GM12878 (cell line): Measurements from ENCODE around the gene DMXL1. TPM values are rescaled to one million over a fixed set of nuclear protein-coding genes. Genes with fewer than 3 reads are reported as not detected.

Experiments
- ATAC-seq: fragments of 200-7000 bp; cut with Tn5 transposase; 3 replicates; pipeline ENCODE4 v1.9.1; 2020; ENCODE audit warnings: mild to moderate bottlenecking, moderate library complexity
- BruUV-seq: library from RNA; stranded (reverse); fragments of 400-500 nt; replicated peaks from 2 replicates; lab custom pipeline; 2021; lab: Mats Ljungman, UMichigan
- CTCF ChIA-PET: fragments of 300-600 bp; sonication (Branson Sonifier 250); formaldehyde crosslinking; extraction: SDS; loops from one replicate; lab custom pipeline; 2021; ENCODE audit warnings: inconsistent platforms; lab: Yijun Ruan, JAX
- POLR2A ChIA-PET: fragments of 350-600 bp; formaldehyde crosslinking; extraction: SDS; loops from one replicate; lab custom pipeline; 2021; ENCODE audit warnings: inconsistent platforms; lab: Charles Lee
- RAD21 ChIA-PET: fragments of 300-600 bp; sonication (Branson Sonifier 250); formaldehyde crosslinking; loops from one replicate; lab custom pipeline; 2023; ENCODE audit warnings: antibody characterized with exemption; ENCODE audit not compliant: unreplicated experiment; lab: Charles Lee
- SMC1A ChIA-PET: fragments of 300-600 bp; sonication (Branson Sonifier 250); formaldehyde crosslinking; loops from one replicate; lab custom pipeline; 2023; ENCODE audit not compliant: unreplicated experiment, uncharacterized antibody; lab: Charles Lee
- DNase-seq: peaks from one replicate; pipeline ENCODE4 v3.0.0-alpha.2; 2011; ENCODE audit warnings: low read depth, low spot score
- FAIRE-seq: peaks from 3 replicates; lab custom pipeline; 2011; peaks lifted over from hg19 to GRCh38; lab: Jason Lieb, UNC
- H2AFZ ChIP-seq: 2 replicates; pipeline ENCODE4 v1.6.0; 2011; ENCODE audit warnings: low read depth, low read length, control low read depth; ENCODE audit not compliant: control insufficient read depth
- H3K27ac ChIP-seq: 2 replicates; pipeline ENCODE4 v1.5.1; 2011; ENCODE audit warnings: control low read depth; ENCODE audit not compliant: control insufficient read depth, insufficient read depth
- H3K27me3 ChIP-seq, 2 experiments: replicated peaks in 1 of 2; 2 replicates each; pipeline versions ENCODE4 v1.6.0 to v1.6.1; 2011; ENCODE audit warnings: low read length in 1 of 2; ENCODE audit not compliant: control insufficient read depth in 2 of 2, insufficient read depth in 2 of 2
- H3K36me3 ChIP-seq, 2 experiments: 2 replicates each; pipeline ENCODE4 v1.5.1; 2011; ENCODE audit warnings: low read length in 1 of 2; ENCODE audit not compliant: control insufficient read depth in 2 of 2, insufficient read depth in 2 of 2
- H3K4me1 ChIP-seq: 2 replicates; pipeline ENCODE4 v1.6.1; 2011; ENCODE audit warnings: mild to moderate bottlenecking, low read length, moderate library complexity, mixed read lengths; ENCODE audit not compliant: control insufficient read depth, insufficient read depth
- H3K4me2 ChIP-seq: 2 replicates; pipeline ENCODE4 v1.6.0; 2011; ENCODE audit warnings: control low read depth; ENCODE audit not compliant: control insufficient read depth, insufficient read depth
- H3K4me3 ChIP-seq: fragments of 200-600 bp; sonication (generic); 2 replicates; pipeline ENCODE4 v1.5.1; 2016
- H3K79me2 ChIP-seq: 2 replicates; pipeline ENCODE4 v1.6.0; 2011; ENCODE audit warnings: low read length; ENCODE audit not compliant: control insufficient read depth, insufficient read depth
- H3K9ac ChIP-seq: 2 replicates; pipeline ENCODE4 v1.8.0; 2011; ENCODE audit warnings: low read length, control low read depth, mixed read lengths; ENCODE audit not compliant: control insufficient read depth, insufficient read depth
- H3K9me3 ChIP-seq: replicated peaks from 3 replicates; pipeline ENCODE4 v1.5.1; 2011; ENCODE audit warnings: mild to moderate bottlenecking, low read length; ENCODE audit not compliant: control insufficient read depth, insufficient read depth
- H4K20me1 ChIP-seq: 2 replicates; pipeline ENCODE4 v1.6.0; 2011; ENCODE audit not compliant: control insufficient read depth, insufficient read depth
- CHD2 ChIP-seq: IDR thresholded peaks from 2 replicates; pipeline ENCODE4 v1.6.1; 2011; ENCODE audit warnings: low read depth, low read length, improper control_type of control experiment, borderline replicate concordance
- CTCF ChIP-seq, 3 experiments: IDR thresholded peaks in 2 of 3; conservative IDR thresholded peaks in 1 of 3; 2 replicates each; pipeline ENCODE4 v1.5.1; 2011; ENCODE audit warnings: low read depth in 3 of 3, low read length in 3 of 3, mild to moderate bottlenecking in 3 of 3, control low read depth in 2 of 3, moderate library complexity in 2 of 3, inconsistent platforms in 1 of 3, mixed read lengths in 1 of 3; ENCODE audit not compliant: control insufficient read depth in 2 of 3, insufficient read depth in 1 of 3; ENCODE audit errors: extremely low read depth in 1 of 3
- FOXK2 ChIP-seq: fragments of 450-650 bp; IDR thresholded peaks from 2 replicates; pipeline ENCODE4 v1.6.1; 2017; ENCODE audit warnings: mild to moderate bottlenecking, moderate library complexity
- GATAD2B ChIP-seq: fragments of 450-650 bp; conservative IDR thresholded peaks from 2 replicates; pipeline ENCODE4 v1.6.1; 2017; ENCODE audit warnings: low read depth, mild to moderate bottlenecking, moderate library complexity
- RUNX3 ChIP-seq: IDR thresholded peaks from 2 replicates; pipeline ENCODE4 v1.6.1; 2012; ENCODE audit warnings: low read length, inconsistent platforms
- ZNF24 ChIP-seq: fragments of 450-650 bp; IDR thresholded peaks from 2 replicates; pipeline ENCODE4 v1.6.1; 2017; ENCODE audit warnings: antibody characterized with exemption, mild to moderate bottlenecking
- WGBS: methylation state at CpG from one replicate; pipeline ENCODE4 v1.1.6; 2016; ENCODE audit warnings: low lambda C conversion rate; ENCODE audit not compliant: insufficient replicate concordance, insufficient coverage; ENCODE audit errors: missing lambda C conversion rate; 5-methylcytosine and 5-hydroxymethylcytosine counted together
- in situ Hi-C: fragments of 300-500 bp; cut with MboI; formaldehyde crosslinking; loops from 9 replicates; pipeline ENCODE4 v1.14.3; 2018; ENCODE audit warnings: mixed read lengths
- intact Hi-C: fragments of 100-400 bp; cut with micrococcal nuclease; formaldehyde crosslinking; loops from one replicate; pipeline ENCODE4 v1.14.2; 2022; ENCODE audit not compliant: unreplicated experiment
- polyA plus RNA-seq, 11 experiments: library from polyadenylated mRNA; depleted of rRNA in 4 of 11; unstranded in 6 of 11; stranded (reverse) in 5 of 11; fragments of >200 nt; fragmentation: Nextera tagmentation in 4 of 11; fragmentation: Illumina TruSeq in 1 of 11; extraction: Ambion mirVana in 4 of 11; extraction: Trizol in 1 of 11; gene quantifications; 1 replicate in 1 of 11; 2 replicates in 10 of 11; pipeline versions ENCODE4 v1.2.1 to v1.2.3, GENCODE V29; 2011 to 2016; ENCODE audit warnings: inconsistent platforms in 2 of 11, missing spikeins in 2 of 11, low read depth in 1 of 11
- total RNA-seq, 4 experiments: library from RNA; depleted of rRNA in 3 of 4; stranded (reverse); fragments of >200 nt in 3 of 4; fragmentation: Illumina TruSeq in 1 of 4; extraction: Trizol in 1 of 4; gene quantifications; 2 replicates each; pipeline versions ENCODE4 v1.2.1 to v1.2.3, GENCODE V29; 2013 to 2021
- TF ChIP-seq, protein P1 (sequence below): fragments of 450-650 bp; IDR thresholded peaks from 2 replicates; pipeline ENCODE4 v1.6.1; 2017; ENCODE audit warnings: borderline replicate concordance
- TF ChIP-seq, protein P2 (sequence below): IDR thresholded peaks from 2 replicates; pipeline ENCODE4 v1.6.1; 2012; ENCODE audit warnings: improper control_type of control experiment, low read depth, low read length; ENCODE audit not compliant: insufficient replicate concordance

Gene DMXL1
- total and polyA plus RNA-seq, 10 of the 15 experiments (the other 5 are each of a cell fraction or from before 2014, with no cell fraction given): 9.1 to 67.7 (median 34.1) TPM

GRCh38 chr5:119166026-119166425 is 95.1 kb downstream of the DMXL1 start:
- Histone ChIP-seq H3K9me3 (no peaks in the 10 kb centered on the region; the same call in 2 of the 3 replicates), H3K4me2 (no peak overlapping the region), H3K9ac (no peak overlapping the region), H4K20me1 (no peaks in the 10 kb centered on the region; the same call in 1 of the 2 replicates), H3K36me3 (peaks cover 0 to 5% of the 10 kb centered on the region in 2 experiments; a peak in 3 of 4 replicates), H2AFZ (no peak overlapping the region), H3K4me1 (no peaks in the 10 kb centered on the region)
- ChIA-PET RAD21 (no interaction called here), CTCF (interaction anchor here (1.0 to 1.3 kb wide), 3 partner anchors 178 to 246 kb away, joined by 3 to 6 read pairs (median 3); partner anchors contain the start of gene DTWD2), SMC1A (interaction anchor here (1.8 kb wide), 1 partner anchor 13 kb away, joined by 7 read pairs; no protein-coding TSS in a partner anchor)
- ATAC-seq (no peak), DNase-seq (no peak)
- BruUV-seq: no TSS peak
- intact Hi-C loops: no loop called here
- 87% methylated on average over 4 of the region's 4 CpGs for WGBS
- TF ChIP-seq, protein P1, sequence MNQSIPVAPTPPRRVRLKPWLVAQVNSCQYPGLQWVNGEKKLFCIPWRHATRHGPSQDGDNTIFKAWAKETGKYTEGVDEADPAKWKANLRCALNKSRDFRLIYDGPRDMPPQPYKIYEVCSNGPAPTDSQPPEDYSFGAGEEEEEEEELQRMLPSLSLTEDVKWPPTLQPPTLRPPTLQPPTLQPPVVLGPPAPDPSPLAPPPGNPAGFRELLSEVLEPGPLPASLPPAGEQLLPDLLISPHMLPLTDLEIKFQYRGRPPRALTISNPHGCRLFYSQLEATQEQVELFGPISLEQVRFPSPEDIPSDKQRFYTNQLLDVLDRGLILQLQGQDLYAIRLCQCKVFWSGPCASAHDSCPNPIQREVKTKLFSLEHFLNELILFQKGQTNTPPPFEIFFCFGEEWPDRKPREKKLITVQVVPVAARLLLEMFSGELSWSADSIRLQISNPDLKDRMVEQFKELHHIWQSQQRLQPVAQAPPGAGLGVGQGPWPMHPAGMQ: no peak
- TF ChIP-seq CTCF (IDR thresholded peaks at IDR 0.05 in 2 of 3, conservative IDR thresholded peaks at IDR 0.05 in 1 of 3; ENCODE audit: control insufficient read depth in 2 of 3, extremely low read depth in 1 of 3, insufficient read depth in 1 of 3, low read depth in 3 of 3, low read length in 3 of 3) (no peak), CHD2 (no peak), FOXK2 (no peak), ZNF24 (no peak), RUNX3 (no peak), GATAD2B (no peak)
- TF ChIP-seq, protein P2, sequence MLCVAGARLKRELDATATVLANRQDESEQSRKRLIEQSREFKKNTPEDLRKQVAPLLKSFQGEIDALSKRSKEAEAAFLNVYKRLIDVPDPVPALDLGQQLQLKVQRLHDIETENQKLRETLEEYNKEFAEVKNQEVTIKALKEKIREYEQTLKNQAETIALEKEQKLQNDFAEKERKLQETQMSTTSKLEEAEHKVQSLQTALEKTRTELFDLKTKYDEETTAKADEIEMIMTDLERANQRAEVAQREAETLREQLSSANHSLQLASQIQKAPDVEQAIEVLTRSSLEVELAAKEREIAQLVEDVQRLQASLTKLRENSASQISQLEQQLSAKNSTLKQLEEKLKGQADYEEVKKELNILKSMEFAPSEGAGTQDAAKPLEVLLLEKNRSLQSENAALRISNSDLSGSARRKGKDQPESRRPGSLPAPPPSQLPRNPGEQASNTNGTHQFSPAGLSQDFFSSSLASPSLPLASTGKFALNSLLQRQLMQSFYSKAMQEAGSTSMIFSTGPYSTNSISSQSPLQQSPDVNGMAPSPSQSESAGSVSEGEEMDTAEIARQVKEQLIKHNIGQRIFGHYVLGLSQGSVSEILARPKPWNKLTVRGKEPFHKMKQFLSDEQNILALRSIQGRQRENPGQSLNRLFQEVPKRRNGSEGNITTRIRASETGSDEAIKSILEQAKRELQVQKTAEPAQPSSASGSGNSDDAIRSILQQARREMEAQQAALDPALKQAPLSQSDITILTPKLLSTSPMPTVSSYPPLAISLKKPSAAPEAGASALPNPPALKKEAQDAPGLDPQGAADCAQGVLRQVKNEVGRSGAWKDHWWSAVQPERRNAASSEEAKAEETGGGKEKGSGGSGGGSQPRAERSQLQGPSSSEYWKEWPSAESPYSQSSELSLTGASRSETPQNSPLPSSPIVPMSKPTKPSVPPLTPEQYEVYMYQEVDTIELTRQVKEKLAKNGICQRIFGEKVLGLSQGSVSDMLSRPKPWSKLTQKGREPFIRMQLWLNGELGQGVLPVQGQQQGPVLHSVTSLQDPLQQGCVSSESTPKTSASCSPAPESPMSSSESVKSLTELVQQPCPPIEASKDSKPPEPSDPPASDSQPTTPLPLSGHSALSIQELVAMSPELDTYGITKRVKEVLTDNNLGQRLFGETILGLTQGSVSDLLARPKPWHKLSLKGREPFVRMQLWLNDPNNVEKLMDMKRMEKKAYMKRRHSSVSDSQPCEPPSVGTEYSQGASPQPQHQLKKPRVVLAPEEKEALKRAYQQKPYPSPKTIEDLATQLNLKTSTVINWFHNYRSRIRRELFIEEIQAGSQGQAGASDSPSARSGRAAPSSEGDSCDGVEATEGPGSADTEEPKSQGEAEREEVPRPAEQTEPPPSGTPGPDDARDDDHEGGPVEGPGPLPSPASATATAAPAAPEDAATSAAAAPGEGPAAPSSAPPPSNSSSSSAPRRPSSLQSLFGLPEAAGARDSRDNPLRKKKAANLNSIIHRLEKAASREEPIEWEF: no peak
- TF ChIP-seq, all 136 proteins: peak for 0
- Histone ChIP-seq H3K27ac (no peak overlapping the region), H3K79me2 (no peaks in the 10 kb centered on the region), H3K4me3 (no peak overlapping the region), H3K27me3 (no peaks in the 10 kb centered on the region)
- no peak for FAIRE-seq
- POLR2A ChIA-PET: no interaction called here
- in situ Hi-C loops: no loop called here
